DND-41 (cell line): ENCODE measurements around the gene HHLA2.

Experiments used
- ATAC-seq: fragments of 200-7000 bp; cut with Tn5 transposase; 3 replicates; pipeline ENCODE4 v1.9.1; 2021; ENCODE audit warnings: low read depth; ENCODE audit not compliant: insufficient read depth
- DNase-seq: peaks from one replicate; pipeline ENCODE4 v3.0.0-alpha.2; 2020
- H2AFZ ChIP-seq: 2 replicates; pipeline ENCODE4 v1.6.0; 2012; ENCODE audit warnings: low read depth, low read length
- H3K27ac ChIP-seq: 2 replicates; pipeline ENCODE4 v1.5.1; 2012; ENCODE audit warnings: low read length, inconsistent platforms
- H3K27me3 ChIP-seq: fragments of 200-600 bp; sonication (generic); 2 replicates; pipeline ENCODE4 v1.6.0; 2012; ENCODE audit warnings: low read length, mild to moderate bottlenecking, inconsistent platforms; ENCODE audit not compliant: insufficient read depth, poor library complexity
- H3K36me3 ChIP-seq: 2 replicates; pipeline ENCODE4 v1.5.1; 2012; ENCODE audit warnings: low read length, inconsistent platforms; ENCODE audit not compliant: insufficient read depth
- H3K4me1 ChIP-seq: 2 replicates; pipeline ENCODE4 v1.5.1; 2012; ENCODE audit warnings: mild to moderate bottlenecking, low read length; ENCODE audit not compliant: insufficient read depth
- H3K4me2 ChIP-seq: 2 replicates; pipeline ENCODE4 v1.6.0; 2012; ENCODE audit warnings: mild to moderate bottlenecking, moderate library complexity, low read length, inconsistent platforms; ENCODE audit not compliant: insufficient read depth
- H3K4me3 ChIP-seq, 2 experiments: fragments of 200-600 bp in 1 of 2; shearing (Covaris generic) in 1 of 2; 2 replicates each; pipeline ENCODE4 v1.5.1; 2012 to 2016; ENCODE audit warnings: inconsistent platforms in 2 of 2, low read length in 2 of 2, mild to moderate bottlenecking in 2 of 2, low read depth in 1 of 2, moderate library complexity in 1 of 2
- H3K79me2 ChIP-seq: 2 replicates; pipeline ENCODE4 v1.6.0; 2012; ENCODE audit warnings: low read length, inconsistent platforms; ENCODE audit not compliant: insufficient read depth
- H3K9ac ChIP-seq: 2 replicates; pipeline ENCODE4 v1.6.0; 2012; ENCODE audit warnings: low read depth, mild to moderate bottlenecking, inconsistent platforms, low read length, moderate library complexity
- H3K9me3 ChIP-seq: 2 replicates; pipeline ENCODE4 v1.5.1; 2012; ENCODE audit warnings: low read length, moderate library complexity, mild to moderate bottlenecking, inconsistent platforms; ENCODE audit not compliant: insufficient read depth, severe bottlenecking
- H4K20me1 ChIP-seq: 2 replicates; pipeline ENCODE4 v1.6.0; 2012; ENCODE audit warnings: low read length; ENCODE audit not compliant: insufficient read depth
- CTCF ChIP-seq: IDR thresholded peaks from 2 replicates; pipeline ENCODE4 v1.5.1; 2012; ENCODE audit warnings: borderline replicate concordance, low read length, moderate library complexity, mild to moderate bottlenecking; ENCODE audit not compliant: poor library complexity, severe bottlenecking; ENCODE audit errors: extremely low read depth
- EZH2 ChIP-seq: IDR thresholded peaks from 3 replicates; pipeline ENCODE4 v1.6.1; 2012; ENCODE audit warnings: borderline replicate concordance, low read depth, mild to moderate bottlenecking, moderate library complexity, low read length, inconsistent platforms; ENCODE audit not compliant: severe bottlenecking

The HHLA2 gene

GRCh38 chr3:108334701-108335100 is 38.4 kb downstream of the HHLA2 start:
- peaks cover 2% of the 10 kb centered on the region; the same call in 1 of the 2 replicates for H3K4me1 ChIP-seq
- no peak for TF ChIP-seq EZH2
- no peak for TF ChIP-seq CTCF
- no peak for ATAC-seq

GRCh38 chr3:108338901-108339545 is 42.7 kb downstream of the HHLA2 start:
- Histone ChIP-seq H3K36me3 (no peaks in the 10 kb centered on the region), H3K27me3 (no peaks in the 10 kb centered on the region), H3K9ac (no peak overlapping the region), H3K9me3 (no peaks in the 10 kb centered on the region), H2AFZ (no peak overlapping the region), H3K27ac (no peak overlapping the region), H3K4me2 (no peak overlapping the region), H3K4me3 (no peak overlapping the region), H3K79me2 (no peaks in the 10 kb centered on the region), H3K4me1 (no peaks in the 10 kb centered on the region), H4K20me1 (no peaks in the 10 kb centered on the region)
- no peak for ATAC-seq
- DNase-seq = no peak
- TF ChIP-seq EZH2 (no peak), CTCF (no peak)

More at GRCh38 chr3:108334701-108335100, 38.4 kb downstream of the HHLA2 start:
- no peak overlapping the region for H3K27ac ChIP-seq
- H3K4me2 ChIP-seq = no peak overlapping the region
- H3K9ac ChIP-seq = no peak overlapping the region
- H4K20me1 ChIP-seq = no peaks in the 10 kb centered on the region
- H3K27me3 ChIP-seq = no peaks in the 10 kb centered on the region
- H3K4me3 ChIP-seq = no peak overlapping the region
- no peak overlapping the region for H2AFZ ChIP-seq
- no peaks in the 10 kb centered on the region for H3K36me3 ChIP-seq
- no peak for DNase-seq
- H3K79me2 ChIP-seq = no peaks in the 10 kb centered on the region
- no peaks in the 10 kb centered on the region for H3K9me3 ChIP-seq

- Histone ChIP-seq H2AFZ (no peak overlapping the region), H4K20me1 (no peaks in the 10 kb centered on the region), H3K9ac (no peak overlapping the region), H3K4me1 (no peaks in the 10 kb centered on the region), H3K4me3 (no peak overlapping the region), H3K79me2 (no peaks in the 10 kb centered on the region), H3K4me2 (no peak overlapping the region), H3K9me3 (no peaks in the 10 kb centered on the region), H3K36me3 (no peaks in the 10 kb centered on the region), H3K27ac (no peak overlapping the region), H3K27me3 (no peaks in the 10 kb centered on the region)
- ATAC-seq (no peak), DNase-seq (no peak)
- TF ChIP-seq CTCF = no peak
- no peak for TF ChIP-seq EZH2
These were observed 45.6 kb downstream of the HHLA2 start for GRCh38 chr3:108341911-108342310.
